Astrocyte (in vitro differentiated cells and primary cell): Measurements from ENCODE around the gene M6PR. TPM values are rescaled to one million over a fixed set of nuclear protein-coding genes. Genes with fewer than 3 reads are reported as not detected.

ENCODE experiments used
- DNase-seq: peaks from one replicate; pipeline ENCODE4 v3.0.0-alpha.2; 2010; ENCODE audit warnings: low read depth
- FAIRE-seq: peaks from 2 replicates; lab custom pipeline; 2011; peaks lifted over from hg19 to GRCh38; lab: Jason Lieb, UNC
- H2AFZ ChIP-seq: 2 replicates; pipeline ENCODE4 v1.6.0; 2012; ENCODE audit warnings: low read depth, low read length, inconsistent platforms
- H3K27ac ChIP-seq: 2 replicates; pipeline ENCODE4 v1.5.1; 2011; ENCODE audit warnings: low read depth, low read length, inconsistent platforms
- H3K27me3 ChIP-seq: 2 replicates; pipeline ENCODE4 v1.6.0; 2011; ENCODE audit warnings: low read length, inconsistent platforms; ENCODE audit not compliant: insufficient read depth
- H3K36me3 ChIP-seq: 2 replicates; pipeline ENCODE4 v1.5.1; 2011; ENCODE audit warnings: low read length, inconsistent platforms; ENCODE audit not compliant: insufficient read depth
- H3K4me1 ChIP-seq: 2 replicates; pipeline ENCODE4 v1.5.1; 2011; ENCODE audit warnings: low read length, inconsistent platforms; ENCODE audit not compliant: insufficient read depth
- H3K4me2 ChIP-seq: 2 replicates; pipeline ENCODE4 v1.6.0; 2012; ENCODE audit warnings: low read length, inconsistent platforms
- H3K4me3 ChIP-seq: 2 replicates; pipeline ENCODE4 v1.5.1; 2011; ENCODE audit warnings: low read depth, mild to moderate bottlenecking, low read length, inconsistent platforms; ENCODE audit not compliant: insufficient read depth
- H3K79me2 ChIP-seq: 2 replicates; pipeline ENCODE4 v1.6.0; 2012; ENCODE audit warnings: mild to moderate bottlenecking, low read length, inconsistent platforms; ENCODE audit not compliant: insufficient read depth
- H3K9ac ChIP-seq: 2 replicates; pipeline ENCODE4 v1.6.0; 2012; ENCODE audit warnings: mild to moderate bottlenecking, low read length, inconsistent platforms
- H3K9me3 ChIP-seq: 2 replicates; pipeline ENCODE4 v1.5.1; 2012; ENCODE audit warnings: low read depth, mild to moderate bottlenecking, low read length, inconsistent platforms; ENCODE audit not compliant: insufficient read depth
- H4K20me1 ChIP-seq: 2 replicates; pipeline ENCODE4 v1.6.0; 2012; ENCODE audit warnings: low read length, inconsistent platforms; ENCODE audit not compliant: insufficient read depth
- H3K27ac Mint-ChIP-seq: one replicate; pipeline ENCODE4 v1.8.0; 2021; ENCODE audit warnings: mild to moderate bottlenecking, mixed read lengths; ENCODE audit not compliant: unreplicated experiment
- H3K27me3 Mint-ChIP-seq: one replicate; pipeline ENCODE4 v1.8.0; 2021; ENCODE audit warnings: low read depth, mixed read lengths; ENCODE audit not compliant: unreplicated experiment
- H3K36me3 Mint-ChIP-seq: one replicate; pipeline ENCODE4 v1.8.0; 2021; ENCODE audit warnings: low read depth, mixed read lengths; ENCODE audit not compliant: unreplicated experiment
- H3K4me1 Mint-ChIP-seq: one replicate; pipeline ENCODE4 v1.8.0; 2021; ENCODE audit warnings: low read depth, mixed read lengths; ENCODE audit not compliant: unreplicated experiment
- H3K4me3 Mint-ChIP-seq: one replicate; pipeline ENCODE4 v1.8.0; 2021; ENCODE audit warnings: mild to moderate bottlenecking, moderate library complexity, mixed read lengths; ENCODE audit not compliant: unreplicated experiment
- H3K9me3 Mint-ChIP-seq: one replicate; pipeline ENCODE4 v1.8.0; 2021; ENCODE audit warnings: mild to moderate bottlenecking, mixed read lengths; ENCODE audit not compliant: unreplicated experiment
- CTCF ChIP-seq: IDR thresholded peaks from 2 replicates; pipeline ENCODE4 v1.5.1; 2011; ENCODE audit warnings: low read depth, mild to moderate bottlenecking, inconsistent platforms, low read length, moderate library complexity; ENCODE audit not compliant: insufficient read depth
- EZH2 ChIP-seq: IDR thresholded peaks from 2 replicates; pipeline ENCODE4 v1.6.1; 2012; ENCODE audit warnings: mild to moderate bottlenecking, low read length, inconsistent platforms; ENCODE audit not compliant: insufficient read depth
- total RNA-seq: library from RNA; stranded (reverse); gene quantifications from 2 replicates; pipeline ENCODE4 v1.2.1, GENCODE V29; 2021

M6PR gene
- total RNA-seq, 1 donor from 2014 or later = 159 TPM

- no peak for DNase-seq
- no peak overlapping the region for H3K9ac ChIP-seq
- H3K36me3 ChIP-seq = no peaks in the 10 kb centered on the region
- no peaks in the 10 kb centered on the region for H3K4me1 ChIP-seq
- no peaks in the 10 kb centered on the region for H3K79me2 ChIP-seq
- FAIRE-seq = no peak
- no peak overlapping the region for H3K4me2 ChIP-seq
- no peak overlapping the region for H2AFZ ChIP-seq
- H3K9me3 Mint-ChIP-seq = no peaks in the 10 kb centered on the region
- no peak overlapping the region for H3K27ac Mint-ChIP-seq
- peaks cover 2% of the 10 kb centered on the region for H3K36me3 Mint-ChIP-seq
- no peak overlapping the region for H3K4me3 Mint-ChIP-seq
- H3K9me3 ChIP-seq = no peaks in the 10 kb centered on the region
- H3K4me1 Mint-ChIP-seq = no peaks in the 10 kb centered on the region
- no peak overlapping the region for H3K27ac ChIP-seq
- no peaks in the 10 kb centered on the region for H3K27me3 ChIP-seq
- TF ChIP-seq EZH2 (no peak), CTCF (no peak)
- no peaks in the 10 kb centered on the region for H4K20me1 ChIP-seq
- H3K4me3 ChIP-seq = no peak overlapping the region
- H3K27me3 Mint-ChIP-seq = no peaks in the 10 kb centered on the region
Measured at GRCh38 chr12:8956772-8957171, 7.3 kb upstream of the M6PR start.

GRCh38 chr12:8956073-8956472, 6.6 kb upstream of the M6PR start:
- TF ChIP-seq EZH2 (no peak), CTCF (no peak)
- H3K79me2 ChIP-seq = no peaks in the 10 kb centered on the region
- H3K27me3 Mint-ChIP-seq = no peaks in the 10 kb centered on the region
- DNase-seq = no peak
- H3K4me1 ChIP-seq = no peaks in the 10 kb centered on the region
- no peaks in the 10 kb centered on the region for H4K20me1 ChIP-seq
- no peak overlapping the region for H3K4me3 ChIP-seq
- H3K27ac Mint-ChIP-seq = no peak overlapping the region
- H3K36me3 ChIP-seq = no peaks in the 10 kb centered on the region
- H3K9me3 ChIP-seq = no peaks in the 10 kb centered on the region
- H3K9ac ChIP-seq = no peak overlapping the region
- no peak for FAIRE-seq
- H3K9me3 Mint-ChIP-seq = no peaks in the 10 kb centered on the region
- H3K27me3 ChIP-seq = no peaks in the 10 kb centered on the region
- H3K4me2 ChIP-seq = no peak overlapping the region
- peaks cover 2% of the 10 kb centered on the region for H3K36me3 Mint-ChIP-seq
- no peak overlapping the region for H3K4me3 Mint-ChIP-seq
- H3K27ac ChIP-seq = no peak overlapping the region
- no peaks in the 10 kb centered on the region for H3K4me1 Mint-ChIP-seq
- H2AFZ ChIP-seq = no peak overlapping the region

GRCh38 chr12:8953773-8954402, 4.4 kb upstream of the M6PR start:
- no peak for FAIRE-seq
- Mint-ChIP-seq H3K36me3 (no peaks in the 10 kb centered on the region), H3K9me3 (no peaks in the 10 kb centered on the region), H3K27me3 (no peaks in the 10 kb centered on the region), H3K27ac (no peak overlapping the region), H3K4me1 (no peaks in the 10 kb centered on the region), H3K4me3 (no peak overlapping the region)
- no peak for DNase-seq
- TF ChIP-seq CTCF (no peak), EZH2 (no peak)
- Histone ChIP-seq H3K9me3 (no peaks in the 10 kb centered on the region), H3K36me3 (no peaks in the 10 kb centered on the region), H2AFZ (no peak overlapping the region), H3K79me2 (peaks cover 6% of the 10 kb centered on the region), H3K27ac (no peak overlapping the region), H3K4me3 (no peak overlapping the region), H4K20me1 (peaks cover 3% of the 10 kb centered on the region), H3K4me1 (no peaks in the 10 kb centered on the region), H3K27me3 (no peaks in the 10 kb centered on the region), H3K4me2 (no peak overlapping the region), H3K9ac (no peak overlapping the region)
